ENCODE measurements around the gene GUK1.

GUK1 gene

GRCh38 chr1:228150120-228150460, 10.0 kb downstream of the GUK1 start:
- H3K4me3 ChIP-seq (ENCODE audit: low read depth, low read length): no peak overlapping the region
- no peak for TF ChIP-seq CTCF (IDR thresholded peaks at IDR 0.05; ENCODE audit: insufficient read depth, low read depth, low read length, missing control alignments)
- DNase-seq (ENCODE audit: low read depth): no peak

GRCh38 chr1:228150461-228151179, 10.5 kb downstream of the GUK1 start:
- no peak for DNase-seq (ENCODE audit: low read depth)
- H3K4me3 ChIP-seq (ENCODE audit: low read depth, low read length): no peak overlapping the region
- no peak for TF ChIP-seq CTCF (IDR thresholded peaks at IDR 0.05; ENCODE audit: insufficient read depth, low read depth, low read length, missing control alignments)

DNA sequence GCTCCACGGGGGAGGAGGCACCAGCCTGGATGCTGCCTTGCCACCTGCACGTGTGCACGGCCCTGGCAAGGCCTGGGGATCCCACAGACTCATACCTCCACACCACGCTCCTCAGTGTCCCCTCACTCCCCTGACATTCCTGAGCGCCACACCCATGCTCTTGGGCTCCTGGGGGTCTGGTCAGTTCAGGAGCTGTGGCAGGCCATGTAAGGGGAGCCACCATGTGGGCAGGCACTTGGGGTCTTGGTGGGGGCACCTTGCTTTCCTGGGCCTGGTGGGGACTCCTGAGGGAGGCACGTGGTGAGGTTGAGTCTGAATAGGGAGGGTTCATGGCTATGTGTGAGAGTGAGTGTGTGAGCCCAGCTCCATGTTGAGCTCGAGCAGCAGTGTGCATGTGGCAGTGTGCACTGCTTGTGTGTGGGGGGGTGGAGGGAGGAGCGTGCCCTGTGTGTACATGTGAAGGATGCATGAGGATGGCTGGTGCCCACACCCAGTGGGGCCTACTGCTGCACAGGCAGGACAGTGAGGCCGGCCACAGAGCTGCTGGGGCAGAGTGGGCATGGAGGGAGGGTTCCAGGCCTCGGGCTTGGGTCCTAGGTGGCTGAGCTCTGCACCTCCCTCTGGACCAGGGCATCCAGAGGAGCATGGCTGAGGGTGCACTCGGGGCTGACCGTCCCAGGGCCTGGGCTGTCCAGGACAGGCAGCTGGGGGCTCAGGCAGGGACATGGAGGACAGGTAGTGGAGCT, 11.3 kb downstream of the GUK1 start:
- H3K4me3 ChIP-seq (ENCODE audit: low read depth, low read length): no peak overlapping the region
- TF ChIP-seq CTCF (IDR thresholded peaks at IDR 0.05; ENCODE audit: insufficient read depth, low read depth, low read length, missing control alignments): no peak
- no peak for DNase-seq (ENCODE audit: low read depth)

GRCh38 chr1:228152097-228152917, 12.2 kb downstream of the GUK1 start:
- no peak for TF ChIP-seq CTCF (IDR thresholded peaks at IDR 0.05; ENCODE audit: insufficient read depth, low read depth, low read length, missing control alignments)
- DNase-seq (ENCODE audit: low read depth): no peak
- H3K4me3 ChIP-seq (ENCODE audit: low read depth, low read length): no peak overlapping the region

GRCh38 chr1:228152918-228153258, 12.8 kb downstream of the GUK1 start:
- H3K4me3 ChIP-seq (ENCODE audit: low read depth, low read length): no peak overlapping the region
- no peak for DNase-seq (ENCODE audit: low read depth)
- TF ChIP-seq CTCF (IDR thresholded peaks at IDR 0.05; ENCODE audit: insufficient read depth, low read depth, low read length, missing control alignments): no peak

DNA sequence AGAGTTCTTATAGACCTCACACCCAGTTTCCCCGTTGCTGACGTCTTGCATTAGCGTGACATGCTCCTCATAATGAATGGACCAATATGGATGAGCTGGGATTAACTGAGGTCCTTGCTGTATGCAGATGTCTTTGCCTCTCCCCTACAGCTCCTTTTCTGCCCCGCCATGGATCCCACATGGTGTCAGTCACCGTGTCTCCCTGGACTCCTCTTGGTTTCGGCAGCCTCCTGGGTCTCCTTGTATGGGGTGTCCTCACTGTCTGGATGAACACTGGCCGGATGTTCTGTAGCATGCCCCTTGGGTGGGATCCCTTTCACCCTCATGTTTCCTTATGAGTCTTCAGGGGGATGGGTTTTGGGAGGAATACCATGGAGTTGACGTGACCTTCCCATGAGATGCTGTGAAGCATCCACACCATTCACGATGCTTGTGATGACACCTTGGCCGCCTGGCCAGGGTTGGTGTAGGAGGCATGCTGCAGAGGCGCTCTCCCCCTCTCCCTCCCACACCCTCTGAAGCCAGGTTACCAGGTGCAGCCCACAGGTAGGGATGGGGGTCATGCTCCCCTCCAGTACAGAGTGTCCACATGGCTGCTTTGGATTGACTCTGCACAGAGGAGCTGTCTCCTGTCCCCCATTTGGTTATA, 14.1 kb downstream of the GUK1 start:
- no peak for DNase-seq (ENCODE audit: low read depth)
- TF ChIP-seq CTCF (IDR thresholded peaks at IDR 0.05; ENCODE audit: insufficient read depth, low read depth, low read length, missing control alignments): no peak
- no peak overlapping the region for H3K4me3 ChIP-seq (ENCODE audit: low read depth, low read length)
